H9 (cell line): ENCODE results near the gene PKIB. TPM values are rescaled to one million over a fixed set of nuclear protein-coding genes. Genes with fewer than 3 reads are reported as not detected.

Experiments used
- DNase-seq: peaks from one replicate; pipeline ENCODE4 v3.0.0-alpha.2; 2017
- H2AFZ ChIP-seq: one replicate; pipeline ENCODE4 v1.6.1; 2013; ENCODE audit warnings: mild to moderate bottlenecking, low read length, control low read depth, moderate library complexity
- H2AK5ac ChIP-seq: 2 replicates; pipeline ENCODE4 v1.6.1; 2013; ENCODE audit warnings: low read length, control low read depth, mixed read lengths; ENCODE audit not compliant: insufficient read length
- H2BK120ac ChIP-seq: one replicate; pipeline ENCODE4 v1.6.1; 2013; ENCODE audit warnings: low read depth, mild to moderate bottlenecking, low read length, control low read depth, inconsistent platforms; ENCODE audit not compliant: poor library complexity, severe bottlenecking
- H2BK12ac ChIP-seq: 2 replicates; pipeline ENCODE4 v1.6.1; 2013; ENCODE audit warnings: low read length, control low read depth, mixed read lengths, low read depth; ENCODE audit not compliant: insufficient read length
- H2BK15ac ChIP-seq: 2 replicates; pipeline ENCODE4 v1.6.1; 2013; ENCODE audit warnings: low read depth, low read length, control low read depth
- H2BK20ac ChIP-seq: one replicate; pipeline ENCODE4 v1.6.1; 2013; ENCODE audit warnings: low read depth, mild to moderate bottlenecking, low read length, control low read depth, inconsistent platforms; ENCODE audit not compliant: poor library complexity, severe bottlenecking
- H2BK5ac ChIP-seq: 2 replicates; pipeline ENCODE4 v1.6.1; 2013; ENCODE audit warnings: low read length, control low read depth, mixed read lengths; ENCODE audit not compliant: insufficient read length
- H3K14ac ChIP-seq: 2 replicates; pipeline ENCODE4 v1.6.1; 2013; ENCODE audit warnings: low read length, control low read depth; ENCODE audit not compliant: insufficient read depth
- H3K18ac ChIP-seq: 2 replicates; pipeline ENCODE4 v1.6.1; 2013; ENCODE audit warnings: low read depth, mild to moderate bottlenecking, mixed read lengths, low read length, control low read depth; ENCODE audit not compliant: insufficient read length
- H3K23ac ChIP-seq: 2 replicates; pipeline ENCODE4 v1.6.1; 2013; ENCODE audit warnings: low read length, control low read depth, mixed read lengths, low read depth; ENCODE audit not compliant: insufficient read length
- H3K23me2 ChIP-seq: 2 replicates; pipeline ENCODE4 v1.6.1; 2013; ENCODE audit warnings: low read depth, mild to moderate bottlenecking, mixed read lengths, low read length, control low read depth; ENCODE audit not compliant: insufficient read length, poor library complexity, severe bottlenecking
- H3K27ac ChIP-seq: 2 replicates; pipeline ENCODE4 v1.5.1; 2013; ENCODE audit warnings: low read length, control low read depth, mixed read lengths, low read depth; ENCODE audit not compliant: insufficient read length
- H3K27me3 ChIP-seq: 2 replicates; pipeline ENCODE4 v1.6.1; 2013; ENCODE audit warnings: low read length, control low read depth, inconsistent platforms; ENCODE audit not compliant: insufficient read depth
- H3K4ac ChIP-seq: 2 replicates; pipeline ENCODE4 v1.6.1; 2013; ENCODE audit warnings: low read depth, mild to moderate bottlenecking, control low read depth, inconsistent platforms, low read length, moderate library complexity
- H3K4me1 ChIP-seq: 2 replicates; pipeline ENCODE4 v1.6.1; 2013; ENCODE audit warnings: low read length, control low read depth, inconsistent platforms; ENCODE audit not compliant: insufficient read depth
- H3K4me2 ChIP-seq: 2 replicates; pipeline ENCODE4 v1.6.1; 2013; ENCODE audit warnings: low read length, control low read depth, mixed read lengths; ENCODE audit not compliant: insufficient read length, insufficient read depth
- H3K56ac ChIP-seq: 2 replicates; pipeline ENCODE4 v1.6.1; 2013; ENCODE audit warnings: low read depth, mild to moderate bottlenecking, mixed read lengths, low read length, control low read depth; ENCODE audit not compliant: insufficient read length
- H3K79me1 ChIP-seq: 2 replicates; pipeline ENCODE4 v1.6.1; 2013; ENCODE audit warnings: low read depth, mild to moderate bottlenecking, moderate library complexity, low read length, control low read depth, inconsistent platforms; ENCODE audit not compliant: insufficient read depth, poor library complexity, severe bottlenecking
- H3K79me2 ChIP-seq: 2 replicates; pipeline ENCODE4 v1.6.1; 2013; ENCODE audit warnings: low read length, control low read depth, inconsistent platforms; ENCODE audit not compliant: insufficient read depth
- H3K9ac ChIP-seq: 2 replicates; pipeline ENCODE4 v1.6.1; 2013; ENCODE audit warnings: low read length, control low read depth, mixed read lengths; ENCODE audit not compliant: insufficient read length; ENCODE audit errors: extremely low read depth
- H3K9me3 ChIP-seq: one replicate; pipeline ENCODE4 v1.6.1; 2013; ENCODE audit warnings: low read depth, low read length, inconsistent platforms; ENCODE audit not compliant: control insufficient read depth
- H3T11ph ChIP-seq: one replicate; pipeline ENCODE4 v1.6.1; 2013; ENCODE audit warnings: mild to moderate bottlenecking, low read length, control low read depth, inconsistent platforms
- H4K20me1 ChIP-seq: one replicate; pipeline ENCODE4 v1.6.1; 2013; ENCODE audit not compliant: control insufficient read depth, insufficient read length, insufficient read depth
- H4K5ac ChIP-seq: 2 replicates; pipeline ENCODE4 v1.6.1; 2013; ENCODE audit warnings: low read depth, mild to moderate bottlenecking, mixed read lengths, low read length, control low read depth; ENCODE audit not compliant: insufficient read length
- H4K8ac ChIP-seq: replicated peaks from 2 replicates; pipeline ENCODE4 v1.6.1; 2013; ENCODE audit warnings: low read length, control low read depth, mixed read lengths, low read depth; ENCODE audit not compliant: insufficient read length
- H4K91ac ChIP-seq: 2 replicates; pipeline ENCODE4 v1.6.1; 2013; ENCODE audit warnings: low read depth, mild to moderate bottlenecking, moderate library complexity, mixed read lengths, low read length, control low read depth; ENCODE audit not compliant: insufficient read length
- H3K27ac Mint-ChIP-seq, 3 experiments: 2 replicates in 2 of 3; 3 replicates in 1 of 3; pipeline ENCODE4 v1.8.0; 2020 to 2021; ENCODE audit warnings: mixed read lengths in 3 of 3, mild to moderate bottlenecking in 1 of 3, moderate library complexity in 1 of 3
- H3K27me3 Mint-ChIP-seq: 2 replicates; pipeline ENCODE4 v1.8.0; 2021; ENCODE audit warnings: low read depth, mild to moderate bottlenecking, moderate library complexity, mixed read lengths
- H3K36me3 Mint-ChIP-seq, 3 experiments: 2 replicates in 2 of 3; 3 replicates in 1 of 3; pipeline ENCODE4 v1.8.0; 2020 to 2021; ENCODE audit warnings: low read depth in 3 of 3, mixed read lengths in 3 of 3; ENCODE audit not compliant: insufficient read depth in 1 of 3
- H3K4me1 Mint-ChIP-seq, 2 experiments: 2 replicates each; pipeline ENCODE4 v1.8.0; 2020; ENCODE audit warnings: mixed read lengths in 2 of 2
- H3K4me3 Mint-ChIP-seq, 2 experiments: 2 replicates in 1 of 2; 3 replicates in 1 of 2; pipeline ENCODE4 v1.8.0; 2020 to 2021; ENCODE audit warnings: mild to moderate bottlenecking in 2 of 2, mixed read lengths in 2 of 2, moderate library complexity in 1 of 2
- H3K9me3 Mint-ChIP-seq, 2 experiments: 2 replicates in 1 of 2; 3 replicates in 1 of 2; pipeline ENCODE4 v1.8.0; 2020; ENCODE audit warnings: mild to moderate bottlenecking in 2 of 2, mixed read lengths in 2 of 2, moderate library complexity in 1 of 2
- WGBS: extraction: QIAGEN DNeasy Blood & Tissue Kit; methylation state at CpG from one replicate; pipeline ENCODE4 v1.1.7; 2013; ENCODE audit warnings: missing lambda C conversion rate, low lambda C conversion rate, mixed read lengths; ENCODE audit not compliant: insufficient read length; ENCODE audit errors: extremely low coverage; 5-methylcytosine and 5-hydroxymethylcytosine counted together
- total RNA-seq: library from RNA; stranded (reverse); gene quantifications from 2 replicates; pipeline ENCODE4 v1.2.1, GENCODE V29; 2021
- TF ChIP-seq, protein P1 (sequence below): fragments of 200-600 bp; sonication (generic); conservative IDR thresholded peaks from 3 replicates; pipeline ENCODE4 v1.8.0; 2021; ENCODE audit warnings: antibody characterized with exemption, mild to moderate bottlenecking

The PKIB gene
- total RNA-seq, 1 experiment from 2014 or later = 46.5 TPM

DNA sequence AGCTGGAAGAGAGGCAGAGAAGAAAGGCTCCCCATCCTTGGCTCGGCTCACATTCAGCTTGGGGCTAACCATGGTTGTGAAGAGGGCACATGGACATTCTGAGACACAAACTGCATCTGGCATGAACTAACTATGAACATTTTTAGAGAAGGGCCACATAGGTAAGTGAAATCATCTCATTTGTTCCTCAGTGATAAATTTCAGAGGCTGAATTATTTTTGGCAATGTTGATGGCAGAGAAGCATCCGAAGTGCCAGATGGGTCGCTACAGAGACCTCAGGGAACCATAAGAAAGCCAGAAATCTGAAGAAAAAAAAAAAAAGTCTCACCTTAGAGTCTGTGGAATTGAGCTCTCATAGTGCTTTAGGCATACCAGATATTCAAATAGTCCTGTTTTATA is 120.1 kb downstream of the PKIB start:
- Histone ChIP-seq H3K18ac (no peak overlapping the region), H3T11ph (no peak overlapping the region), H2BK20ac (no peak overlapping the region), H2BK5ac (no peak overlapping the region), H3K27me3 (no peaks in the 10 kb centered on the region), H2BK12ac (no peak overlapping the region), H3K4me2 (no peak overlapping the region), H3K79me1 (no peaks in the 10 kb centered on the region), H3K4me1 (peaks cover 4% of the 10 kb centered on the region), H3K23ac (no peak overlapping the region), H3K23me2 (no peaks in the 10 kb centered on the region), H4K20me1 (no peaks in the 10 kb centered on the region), H3K9ac (no peak overlapping the region), H4K5ac (no peak overlapping the region), H3K56ac (no peak overlapping the region), H4K8ac (no peak overlapping the region), H4K91ac (no peak overlapping the region), H3K27ac (no peak overlapping the region), H2BK120ac (no peak overlapping the region), H3K9me3 (no peaks in the 10 kb centered on the region), H2BK15ac (no peak overlapping the region), H3K14ac (no peak overlapping the region), H2AK5ac (no peak overlapping the region), H3K4ac (no peak overlapping the region), H3K79me2 (no peaks in the 10 kb centered on the region), H2AFZ (no peak overlapping the region)
- no CpG with 5 or more reads among the region's 3 CpGs for WGBS
- H3K9me3 Mint-ChIP-seq = no peaks in the 10 kb centered on the region
- DNase-seq = no peak
- H3K27ac Mint-ChIP-seq = no peak overlapping the region
- H3K4me1 Mint-ChIP-seq = peaks cover 24 to 28% of the 10 kb centered on the region in 2 experiments
- peaks cover 0 to under 1% (median 0%) of the 10 kb centered on the region in 3 experiments; a peak in 2 of 7 replicates for H3K36me3 Mint-ChIP-seq
- no peak overlapping the region for H3K4me3 Mint-ChIP-seq
- TF ChIP-seq, protein P1, sequence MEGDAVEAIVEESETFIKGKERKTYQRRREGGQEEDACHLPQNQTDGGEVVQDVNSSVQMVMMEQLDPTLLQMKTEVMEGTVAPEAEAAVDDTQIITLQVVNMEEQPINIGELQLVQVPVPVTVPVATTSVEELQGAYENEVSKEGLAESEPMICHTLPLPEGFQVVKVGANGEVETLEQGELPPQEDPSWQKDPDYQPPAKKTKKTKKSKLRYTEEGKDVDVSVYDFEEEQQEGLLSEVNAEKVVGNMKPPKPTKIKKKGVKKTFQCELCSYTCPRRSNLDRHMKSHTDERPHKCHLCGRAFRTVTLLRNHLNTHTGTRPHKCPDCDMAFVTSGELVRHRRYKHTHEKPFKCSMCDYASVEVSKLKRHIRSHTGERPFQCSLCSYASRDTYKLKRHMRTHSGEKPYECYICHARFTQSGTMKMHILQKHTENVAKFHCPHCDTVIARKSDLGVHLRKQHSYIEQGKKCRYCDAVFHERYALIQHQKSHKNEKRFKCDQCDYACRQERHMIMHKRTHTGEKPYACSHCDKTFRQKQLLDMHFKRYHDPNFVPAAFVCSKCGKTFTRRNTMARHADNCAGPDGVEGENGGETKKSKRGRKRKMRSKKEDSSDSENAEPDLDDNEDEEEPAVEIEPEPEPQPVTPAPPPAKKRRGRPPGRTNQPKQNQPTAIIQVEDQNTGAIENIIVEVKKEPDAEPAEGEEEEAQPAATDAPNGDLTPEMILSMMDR = no peak
- H3K27me3 Mint-ChIP-seq = no peaks in the 10 kb centered on the region
